Measurements from ENCODE around the gene TENT5C. TPM values are rescaled to one million over a fixed set of nuclear protein-coding genes. Genes with fewer than 3 reads are reported as not detected.

The TENT5C gene
- total RNA-seq, 3 donors from 2014 or later, result 16.5 to 37.4 (median 32.1) TPM

DNA sequence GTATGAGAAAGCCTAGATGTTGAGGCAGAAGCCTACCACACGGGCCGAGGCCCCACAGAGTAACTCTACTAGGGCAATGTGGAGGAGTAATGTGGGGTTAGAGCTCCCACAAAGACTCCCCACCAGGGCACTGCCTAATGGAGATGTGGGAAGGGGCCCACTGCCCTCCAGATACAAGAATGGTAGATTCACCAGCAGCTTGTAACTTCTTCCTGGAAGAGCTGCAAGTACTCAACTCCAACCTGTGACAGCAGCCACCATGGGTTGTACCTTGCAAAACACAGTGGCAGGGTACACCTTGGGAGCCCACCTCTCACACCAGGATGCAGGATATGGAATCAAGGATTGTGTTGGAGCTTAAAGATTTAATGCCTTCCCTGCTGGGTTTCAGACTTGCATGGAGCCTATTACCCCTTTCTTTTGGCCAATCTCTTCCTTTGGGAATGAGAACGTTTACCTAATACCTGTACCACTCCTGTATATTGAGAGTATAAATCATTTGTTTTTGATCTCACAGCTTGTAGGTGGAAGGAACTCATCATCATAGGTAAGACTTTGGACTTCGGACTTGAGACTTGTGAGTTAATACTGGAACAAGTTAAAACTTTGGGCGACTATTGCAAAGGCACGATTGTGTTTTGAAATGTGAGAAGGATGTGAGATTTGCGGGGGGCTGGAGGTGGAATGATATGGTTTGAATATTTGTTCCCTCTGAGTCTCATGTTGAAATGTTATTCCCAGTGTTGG, 57.5 kb downstream of the TENT5C start:
- intact Hi-C loops (cut with DNase I, micrococcal nuclease), result no loop called here
- ATAC-seq (peak; percentile 51), DNase-seq (no peak)
- Histone ChIP-seq H3K4me1 (ENCODE audit: low read depth) (peaks cover 5% of the 10 kb centered on the region), H3K9me3 (no peaks in the 10 kb centered on the region), H3K4me3 (no peak overlapping the region), H3K36me3 (ENCODE audit: low read depth) (no peaks in the 10 kb centered on the region)
- TF ChIP-seq, protein P1, sequence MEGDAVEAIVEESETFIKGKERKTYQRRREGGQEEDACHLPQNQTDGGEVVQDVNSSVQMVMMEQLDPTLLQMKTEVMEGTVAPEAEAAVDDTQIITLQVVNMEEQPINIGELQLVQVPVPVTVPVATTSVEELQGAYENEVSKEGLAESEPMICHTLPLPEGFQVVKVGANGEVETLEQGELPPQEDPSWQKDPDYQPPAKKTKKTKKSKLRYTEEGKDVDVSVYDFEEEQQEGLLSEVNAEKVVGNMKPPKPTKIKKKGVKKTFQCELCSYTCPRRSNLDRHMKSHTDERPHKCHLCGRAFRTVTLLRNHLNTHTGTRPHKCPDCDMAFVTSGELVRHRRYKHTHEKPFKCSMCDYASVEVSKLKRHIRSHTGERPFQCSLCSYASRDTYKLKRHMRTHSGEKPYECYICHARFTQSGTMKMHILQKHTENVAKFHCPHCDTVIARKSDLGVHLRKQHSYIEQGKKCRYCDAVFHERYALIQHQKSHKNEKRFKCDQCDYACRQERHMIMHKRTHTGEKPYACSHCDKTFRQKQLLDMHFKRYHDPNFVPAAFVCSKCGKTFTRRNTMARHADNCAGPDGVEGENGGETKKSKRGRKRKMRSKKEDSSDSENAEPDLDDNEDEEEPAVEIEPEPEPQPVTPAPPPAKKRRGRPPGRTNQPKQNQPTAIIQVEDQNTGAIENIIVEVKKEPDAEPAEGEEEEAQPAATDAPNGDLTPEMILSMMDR (IDR thresholded peaks at IDR 0.05), result no peak

- intact Hi-C loops (cut with DNase I, micrococcal nuclease), result no loop called here
- TF ChIP-seq, protein P1 (IDR thresholded peaks at IDR 0.05), result no peak
- no peaks in the 10 kb centered on the region for H3K9me3 ChIP-seq
- ATAC-seq (peak; percentile 78), DNase-seq (no peak)
- no peaks in the 10 kb centered on the region for H3K36me3 ChIP-seq (ENCODE audit: low read depth)
- peaks cover 5% of the 10 kb centered on the region for H3K4me1 ChIP-seq (ENCODE audit: low read depth)
- no peak overlapping the region for H3K4me3 ChIP-seq
Observed at GRCh38 chr1:117664314-117664713, 58.5 kb downstream of the TENT5C start.

DNA sequence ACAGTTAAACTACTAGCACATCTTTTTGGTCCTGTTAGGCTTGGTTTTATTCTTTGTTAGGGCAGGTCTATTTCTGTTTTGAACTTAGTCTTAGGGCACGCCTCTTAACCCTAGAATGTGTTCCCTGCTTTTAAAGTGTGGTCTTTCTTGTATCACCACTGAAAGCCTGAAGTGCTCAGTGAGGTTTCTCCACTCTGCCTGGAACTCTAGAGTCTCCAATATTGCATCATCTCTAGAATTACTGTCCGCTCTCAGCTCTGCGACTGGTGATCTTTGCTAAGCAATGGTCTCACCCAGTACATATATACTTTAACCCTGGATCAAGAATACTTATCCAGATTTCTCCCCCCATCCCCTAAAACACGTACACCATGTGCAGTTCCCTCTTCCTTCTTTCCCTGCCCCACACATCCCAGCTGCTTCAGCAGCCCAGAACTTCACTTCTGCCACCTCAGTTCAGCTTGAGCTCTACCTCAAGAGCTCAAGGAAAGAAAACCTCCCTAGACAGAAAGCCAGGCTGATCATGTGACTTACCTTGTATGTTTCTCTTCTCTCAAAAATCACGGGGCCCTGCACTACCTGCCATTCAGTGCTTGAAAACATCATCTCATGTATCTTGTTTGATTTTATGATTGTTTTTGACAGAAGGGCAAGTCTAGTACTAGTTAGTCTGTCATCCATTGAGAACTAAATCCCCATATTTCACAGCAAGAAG, 59.9 kb downstream of the TENT5C start:
- H3K4me3 ChIP-seq, result no peak overlapping the region
- peaks cover 5% of the 10 kb centered on the region for H3K4me1 ChIP-seq (ENCODE audit: low read depth)
- TF ChIP-seq, protein P1 (IDR thresholded peaks at IDR 0.05), result no peak
- intact Hi-C loops (cut with DNase I, micrococcal nuclease), result no loop called here
- DNase-seq, result no peak
- no peak for ATAC-seq
- no peaks in the 10 kb centered on the region for H3K36me3 ChIP-seq (ENCODE audit: low read depth)
- no peaks in the 10 kb centered on the region for H3K9me3 ChIP-seq

- Histone ChIP-seq H3K4me3 (no peak overlapping the region), H3K4me1 (ENCODE audit: low read depth) (peaks cover 13% of the 10 kb centered on the region), H3K9me3 (no peaks in the 10 kb centered on the region), H3K36me3 (ENCODE audit: low read depth) (no peaks in the 10 kb centered on the region)
- intact Hi-C loops (cut with DNase I, micrococcal nuclease), result no loop called here
- TF ChIP-seq, protein P1 (IDR thresholded peaks at IDR 0.05), result no peak
- ATAC-seq (no peak), DNase-seq (no peak)
Observed at GRCh38 chr1:117669572-117669971, 63.7 kb downstream of the TENT5C start.

- no peaks in the 10 kb centered on the region for H3K9me3 ChIP-seq
- no peak overlapping the region for H3K4me3 ChIP-seq
- H3K36me3 ChIP-seq (ENCODE audit: low read depth), result no peaks in the 10 kb centered on the region
- DNase-seq (no peak), ATAC-seq (peak; percentile 51)
- intact Hi-C loops (cut with DNase I, micrococcal nuclease), result loop anchor here in 1 of 2 donors (10.0 kb wide), 1 partner anchor 56 kb away; no protein-coding TSS in a partner anchor
- TF ChIP-seq, protein P1 (IDR thresholded peaks at IDR 0.05), result no peak
- peaks cover 24% of the 10 kb centered on the region for H3K4me1 ChIP-seq (ENCODE audit: low read depth)
Observed at GRCh38 chr1:117670976-117671780, 65.3 kb downstream of the TENT5C start.

All from mucosa of descending colon (tissue), 3 donors.